HG02759 (cell line): ENCODE measurements around the gene KLHL35.

ENCODE experiments used
- ATAC-seq: cut with Tn5 transposase; IDR thresholded peaks from one replicate; pipeline ENCODE4 v1.9.1; 2021; ENCODE audit warnings: mild to moderate bottlenecking, moderate library complexity; ENCODE audit not compliant: unreplicated experiment

KLHL35 gene

DNA sequence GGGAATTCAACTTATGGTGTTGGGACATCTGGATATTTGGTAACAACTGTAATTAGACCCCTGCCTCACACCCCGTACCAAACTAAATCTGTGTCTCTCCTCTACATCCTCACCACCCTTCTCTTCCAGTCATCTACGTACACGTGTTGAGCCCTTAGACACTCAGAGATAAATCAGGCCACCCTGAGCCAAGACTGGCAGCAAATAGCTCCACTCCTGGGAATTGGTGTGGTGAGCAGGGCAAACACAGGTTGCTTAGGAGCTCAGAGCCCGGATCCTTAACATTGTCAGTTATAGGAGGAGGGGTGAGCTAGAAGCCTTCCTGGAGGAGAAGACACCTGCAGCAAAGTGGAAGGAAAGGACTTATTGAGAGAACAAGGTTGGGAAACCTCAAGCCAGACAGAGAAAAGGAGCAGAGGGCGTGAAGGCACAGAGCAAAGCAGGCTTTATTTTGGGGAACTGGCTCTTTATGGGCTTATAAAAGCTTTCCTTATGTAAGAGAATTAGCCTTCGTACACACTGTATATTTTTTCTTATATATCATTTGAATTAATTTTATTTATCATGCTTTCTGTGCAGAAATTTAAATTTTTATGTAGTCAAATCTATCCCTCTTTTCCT, 36.9 kb upstream of the KLHL35 start:
- no peak for ATAC-seq

DNA sequence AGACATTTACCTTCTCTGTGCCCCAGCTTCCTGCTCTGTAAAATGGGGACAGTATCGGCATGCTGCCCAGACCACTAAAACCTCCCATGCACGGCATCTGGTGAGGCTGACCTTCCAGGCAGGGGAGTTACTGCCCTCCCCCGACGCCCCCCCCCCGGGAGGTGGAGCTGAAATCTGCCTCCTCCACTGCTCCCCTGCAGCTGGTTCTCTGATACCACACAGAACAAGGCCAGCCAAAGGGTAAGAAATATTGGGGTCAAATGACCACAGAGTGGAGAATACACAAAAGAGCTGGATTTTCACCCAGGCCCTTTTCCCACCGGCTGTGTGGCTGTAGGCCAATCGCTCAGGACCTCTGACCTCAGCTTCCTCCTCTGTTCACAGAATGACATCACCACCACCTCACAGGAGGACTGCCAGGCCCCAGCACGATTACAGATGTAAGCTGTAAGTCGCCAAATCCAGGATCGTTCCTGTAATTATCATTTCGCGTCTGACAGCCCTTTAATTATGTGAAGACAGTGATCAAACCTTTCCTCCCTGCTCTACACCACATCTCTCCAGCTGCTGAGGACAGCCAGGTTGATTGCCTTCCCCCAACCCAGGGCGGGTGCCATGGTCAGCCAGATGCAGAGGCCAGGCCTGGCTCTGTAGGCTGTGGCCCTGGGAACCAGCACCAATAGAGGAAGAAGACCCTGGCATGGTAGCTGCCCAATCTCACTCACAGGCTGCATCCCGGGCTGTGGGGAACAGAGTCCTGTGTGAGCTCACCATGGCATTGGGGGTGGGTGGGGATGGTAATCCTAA, 35.7 kb upstream of the KLHL35 start:
- ATAC-seq, result no peak

DNA sequence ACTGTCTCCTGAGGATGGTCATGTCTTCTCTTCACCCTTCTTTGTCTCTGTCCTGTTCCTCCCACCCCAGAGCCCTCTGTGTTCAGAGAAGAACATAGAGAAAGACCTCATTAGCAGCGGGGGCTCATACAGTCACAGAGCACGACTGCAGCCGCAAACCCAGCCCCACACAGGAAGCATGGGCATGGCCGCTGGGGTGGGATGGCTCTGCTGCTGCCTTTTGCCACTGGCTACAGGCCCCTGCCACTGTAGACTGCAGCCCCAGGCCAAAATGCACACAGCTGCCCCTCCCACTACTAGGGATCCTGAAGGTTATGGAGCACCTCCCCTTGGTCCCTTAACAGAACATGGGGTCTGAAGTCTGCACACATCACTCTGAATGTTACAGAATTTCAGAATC, 34.9 kb upstream of the KLHL35 start:
- ATAC-seq, result no peak

DNA sequence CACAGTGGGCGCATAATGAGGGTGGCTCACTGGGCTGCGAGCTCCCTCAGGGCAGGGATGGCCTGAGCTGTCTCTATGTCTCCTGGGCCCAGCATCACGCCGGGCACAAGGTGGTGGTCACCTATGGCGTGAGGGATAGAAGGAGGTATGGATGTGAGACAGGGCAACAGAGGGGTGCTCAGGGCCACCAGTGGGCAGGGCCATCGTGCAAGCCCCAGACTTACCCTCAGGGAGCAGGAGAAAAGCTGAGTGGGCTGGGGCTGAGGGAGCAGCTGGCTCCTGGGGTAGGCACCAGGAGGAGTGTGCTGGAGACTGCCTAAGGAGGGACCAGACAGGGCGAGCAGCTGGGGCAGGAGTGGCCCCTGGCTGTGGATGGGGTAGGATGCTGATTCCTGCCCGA, 34.3 kb upstream of the KLHL35 start:
- no peak for ATAC-seq

DNA sequence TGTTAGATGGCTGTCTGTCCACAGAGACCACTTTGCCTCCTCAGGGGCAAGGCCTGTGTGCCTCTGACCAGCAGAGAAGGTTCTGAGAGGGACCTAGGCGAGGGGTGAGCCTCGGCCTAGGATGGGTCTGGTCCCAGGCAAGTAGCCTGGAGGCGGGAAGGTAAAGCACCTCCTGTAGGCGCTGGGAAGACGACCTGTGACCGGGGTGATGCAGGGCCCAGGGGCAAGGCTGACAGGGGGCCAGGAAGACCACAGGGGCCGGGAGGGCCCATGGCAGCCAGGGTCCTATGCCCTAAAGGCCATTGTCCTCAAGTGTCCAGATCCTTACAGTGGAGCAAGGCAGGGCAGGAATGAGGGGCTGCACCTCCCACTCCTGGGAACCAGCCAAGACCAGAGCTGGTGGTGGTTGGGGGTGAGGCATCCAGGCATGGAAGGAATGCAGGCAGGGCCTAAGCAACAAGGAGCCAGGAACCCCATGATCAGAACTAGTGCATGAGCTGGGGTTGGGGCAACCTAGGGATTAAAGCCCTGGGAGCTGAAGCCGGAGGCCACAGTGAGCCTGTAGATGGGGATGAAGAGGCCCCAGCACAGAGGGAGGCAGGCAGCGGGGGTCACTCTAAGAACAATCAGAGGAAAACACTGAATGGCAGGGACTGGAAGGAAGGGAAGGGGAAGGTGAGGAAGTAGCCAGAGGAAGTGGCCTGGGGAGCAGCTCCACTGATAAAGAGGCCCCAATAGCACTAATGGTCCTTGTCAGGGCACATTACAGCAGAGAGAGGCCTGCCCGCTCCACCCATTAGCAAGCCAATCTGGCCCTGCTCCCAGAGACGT, 32.9 kb upstream of the KLHL35 start:
- ATAC-seq, result no peak

DNA sequence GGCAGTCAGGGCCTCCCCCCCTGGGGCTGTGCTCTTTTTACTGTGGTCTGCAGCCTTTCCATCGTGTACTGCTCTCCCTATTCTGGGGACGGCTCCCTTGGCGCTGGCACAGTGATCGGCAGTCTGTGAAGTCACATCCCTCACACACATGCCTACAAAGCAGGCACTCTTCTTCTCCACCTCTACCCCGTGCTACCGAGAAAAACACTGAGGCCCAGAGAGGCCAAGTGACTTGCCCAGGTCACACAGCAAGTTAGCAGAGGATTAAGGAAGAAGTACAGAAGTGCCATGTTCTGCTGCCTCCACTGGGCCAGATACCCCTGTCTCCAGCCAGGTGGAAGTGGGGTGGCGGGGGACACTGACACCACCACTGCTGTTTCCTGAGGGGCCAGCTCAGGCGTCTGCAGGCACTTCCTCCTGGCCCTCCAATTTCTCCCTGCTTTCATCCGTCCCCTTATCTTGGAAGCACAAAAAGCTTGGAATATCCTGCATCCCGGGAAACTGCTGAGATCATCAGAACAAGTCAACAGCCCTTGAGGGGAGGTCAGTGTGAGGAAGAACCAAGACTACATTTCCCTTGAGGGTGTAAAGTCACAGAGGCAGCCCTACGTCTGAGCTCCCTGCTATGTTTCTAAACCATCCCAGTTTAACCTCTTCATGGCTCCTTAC, 30.2 kb upstream of the KLHL35 start:
- no peak for ATAC-seq

DNA sequence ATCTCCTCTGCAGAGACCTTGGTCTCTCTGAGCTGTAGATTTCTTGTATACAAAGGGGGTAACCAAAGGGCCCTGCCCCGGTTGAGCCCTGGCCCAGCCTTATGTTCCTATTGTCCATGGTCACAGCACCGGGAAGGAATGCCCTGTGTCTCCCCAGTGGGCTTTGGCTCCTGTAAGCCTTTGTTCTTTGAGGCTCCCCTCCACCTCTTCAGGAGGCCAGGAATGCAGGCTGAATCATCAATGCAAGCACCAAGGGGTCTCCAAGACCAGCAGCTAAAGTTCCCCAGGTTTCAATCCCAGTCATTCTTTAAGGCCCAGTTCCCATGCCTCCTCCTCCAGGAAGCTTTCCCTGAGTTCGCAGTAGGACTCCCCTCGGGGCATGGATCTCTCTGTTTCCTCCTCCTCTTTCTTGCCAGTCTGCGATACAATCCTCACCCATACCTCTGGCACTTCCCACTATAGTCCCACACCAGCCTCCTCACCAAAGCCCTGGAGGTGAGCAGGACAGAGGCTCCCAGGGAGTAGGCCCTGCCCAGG, 29.2 kb upstream of the KLHL35 start:
- ATAC-seq, result no peak

DNA sequence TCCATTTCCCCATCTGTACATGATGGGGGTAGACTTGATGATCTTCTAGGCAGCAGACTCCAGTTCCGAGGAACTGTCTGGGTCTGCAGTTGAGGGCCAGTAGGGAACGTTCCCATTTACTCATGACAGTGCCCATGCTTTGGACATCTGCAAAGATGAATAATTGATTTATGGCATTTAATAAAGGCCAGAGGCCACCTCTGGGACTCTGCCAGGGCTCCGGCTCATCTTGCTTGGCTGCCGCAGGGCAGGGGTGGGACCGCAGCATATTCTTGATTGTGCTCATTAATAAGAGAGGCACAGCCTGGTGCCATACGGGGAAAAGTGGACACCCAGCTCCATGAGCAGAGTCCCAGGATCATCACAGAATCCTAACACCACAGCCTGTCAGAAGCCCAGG, 28.1 kb upstream of the KLHL35 start:
- ATAC-seq, result no peak

DNA sequence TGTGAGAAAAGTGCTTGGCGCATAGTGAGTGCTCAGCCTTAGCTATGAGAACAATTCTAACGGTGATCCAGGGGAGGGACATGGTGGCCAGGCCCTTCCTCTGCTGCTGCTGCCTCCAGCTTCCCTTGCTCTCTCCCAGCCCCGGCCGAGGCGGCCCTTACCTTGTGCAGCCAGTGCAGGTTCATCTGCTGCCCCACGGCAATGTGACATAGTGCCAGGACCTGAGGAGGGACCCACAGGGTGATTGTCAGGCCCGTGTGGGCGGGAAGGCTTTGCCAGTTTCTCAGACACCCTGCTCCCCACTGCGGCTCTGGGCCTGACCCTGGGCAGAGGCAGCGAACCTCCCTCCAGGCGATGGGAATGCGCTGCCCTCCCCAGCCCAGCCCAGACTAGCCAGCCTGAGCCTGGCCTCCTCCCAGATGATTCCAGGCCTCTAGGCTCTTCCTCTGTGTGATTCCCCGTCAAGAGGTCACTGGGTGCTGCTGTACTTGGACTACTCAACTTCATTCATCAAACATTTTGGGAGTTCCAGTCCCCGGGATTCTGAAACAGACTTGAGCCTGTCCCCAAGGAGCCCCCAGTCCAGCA, 23.7 kb upstream of the KLHL35 start:
- no peak for ATAC-seq

DNA sequence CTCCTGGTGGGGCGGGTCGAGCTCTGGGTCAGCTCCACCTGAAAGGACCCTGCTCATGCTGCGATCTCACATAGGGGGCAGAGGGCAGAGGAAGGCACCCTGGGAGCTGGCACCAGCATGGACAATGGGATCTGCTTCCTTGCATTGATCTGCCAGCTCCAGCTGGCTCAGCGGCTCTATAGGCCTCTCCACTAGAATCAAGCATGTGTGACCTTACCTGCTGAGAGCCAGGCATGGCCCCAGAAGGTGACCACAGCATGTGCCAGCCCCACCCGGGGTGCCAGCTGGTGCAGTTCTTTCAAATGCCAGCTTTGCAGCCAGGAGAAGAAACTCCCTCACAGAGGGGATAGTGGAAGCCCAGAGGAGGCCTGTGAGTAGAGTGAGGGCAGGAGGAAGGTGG, 22.0 kb upstream of the KLHL35 start:
- ATAC-seq, result no peak

DNA sequence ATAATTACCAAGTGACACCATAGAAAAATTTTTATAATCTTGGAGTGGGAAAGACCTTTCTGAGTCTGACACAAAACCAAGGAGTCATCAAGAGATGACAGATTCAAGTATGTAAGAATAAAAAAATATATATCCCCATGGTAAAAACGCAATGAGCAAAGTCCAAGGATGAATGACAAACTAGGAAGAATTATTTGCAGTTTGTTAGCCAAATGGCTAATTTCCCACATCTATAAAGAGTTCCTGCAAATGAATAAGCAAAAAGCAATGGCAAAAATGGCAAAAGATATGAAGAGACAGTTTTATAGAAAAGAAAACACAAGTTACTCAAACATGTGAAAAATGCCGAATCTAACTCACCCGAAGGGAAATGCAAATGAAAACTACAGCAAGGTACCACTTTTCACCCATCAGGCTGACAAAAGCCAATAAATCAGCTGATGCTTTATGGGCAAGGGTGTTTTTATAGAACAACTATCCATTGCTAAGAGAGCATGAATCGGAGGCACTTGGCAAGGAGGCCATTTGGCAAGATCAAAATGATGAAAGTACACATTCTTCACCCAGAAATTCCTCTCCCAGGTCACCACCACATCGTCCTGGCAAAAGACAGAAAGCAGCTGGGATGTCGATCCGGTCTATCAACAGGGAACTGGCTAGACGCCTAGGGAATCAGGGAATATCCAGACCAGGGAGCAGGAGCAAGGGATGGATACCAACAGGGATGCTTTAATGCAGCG, 21.1 kb upstream of the KLHL35 start:
- ATAC-seq, result no peak

DNA sequence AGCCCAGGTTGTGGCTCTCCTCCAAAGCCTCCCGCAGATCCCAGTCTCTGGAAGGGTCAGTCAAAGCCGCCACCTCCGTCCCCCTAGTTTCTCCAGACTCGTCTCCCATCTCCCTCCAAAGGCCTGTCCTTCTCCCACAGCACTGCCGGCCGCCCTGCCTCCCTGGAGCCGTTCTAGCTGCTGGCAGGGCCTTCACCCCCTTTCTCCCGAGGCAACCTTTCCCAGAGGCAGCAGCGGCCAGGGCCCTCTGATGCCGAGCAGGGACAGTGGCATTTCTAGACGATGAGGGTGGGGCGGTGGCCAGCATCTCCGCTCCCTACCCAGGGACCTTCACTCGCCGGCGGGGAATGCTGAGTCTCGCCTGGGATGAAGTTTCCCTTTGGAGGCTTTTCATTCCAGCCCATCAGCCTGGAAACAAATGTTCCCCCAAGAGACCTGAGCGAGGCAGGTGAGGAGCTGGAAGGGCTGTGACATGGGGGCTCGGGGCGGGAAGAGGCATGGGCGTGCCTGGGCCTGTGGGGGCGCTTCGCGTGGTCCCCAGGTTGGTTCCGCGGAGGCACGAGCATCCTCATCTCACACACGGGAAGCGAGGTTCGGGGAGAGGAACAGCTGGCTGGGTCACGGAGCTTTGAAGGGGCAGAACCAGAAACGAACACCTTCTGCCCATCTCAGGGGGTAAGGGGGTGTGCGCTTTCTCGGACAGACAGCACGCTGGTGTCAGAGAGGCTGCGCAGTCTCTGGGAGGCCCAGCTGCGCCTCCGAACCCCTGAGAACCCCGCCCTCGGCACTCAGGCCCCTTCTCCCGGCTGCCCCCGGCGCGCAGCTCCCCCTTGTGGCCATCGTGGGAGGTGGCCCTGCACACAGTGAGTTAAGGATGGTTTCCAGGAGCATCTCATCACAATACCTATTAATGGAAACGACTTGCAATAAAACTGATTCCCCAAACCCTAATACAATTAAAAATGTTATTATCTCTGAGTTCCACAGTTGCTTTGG, 18.1 kb upstream of the KLHL35 start:
- no peak for ATAC-seq

DNA sequence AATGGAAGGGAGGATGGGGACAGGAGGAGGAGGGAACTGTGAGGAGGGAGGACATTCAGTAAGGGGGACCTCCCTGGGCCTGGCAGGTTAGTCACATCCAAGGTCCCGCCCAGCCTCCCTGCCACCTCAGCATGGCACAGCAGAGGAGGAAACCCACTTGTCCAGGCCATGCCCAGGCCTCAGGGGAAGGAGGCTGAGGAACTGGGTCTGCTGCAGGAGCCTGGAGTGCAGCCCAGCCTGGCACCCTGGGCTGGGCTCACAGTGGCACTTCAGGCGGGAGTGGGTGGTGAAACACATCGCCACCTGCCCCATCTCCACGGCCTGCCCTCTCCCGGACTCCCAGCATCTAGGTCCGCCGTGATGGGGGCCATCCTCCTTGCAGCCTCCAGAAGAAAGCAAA, 17.2 kb upstream of the KLHL35 start:
- ATAC-seq, result no peak

DNA sequence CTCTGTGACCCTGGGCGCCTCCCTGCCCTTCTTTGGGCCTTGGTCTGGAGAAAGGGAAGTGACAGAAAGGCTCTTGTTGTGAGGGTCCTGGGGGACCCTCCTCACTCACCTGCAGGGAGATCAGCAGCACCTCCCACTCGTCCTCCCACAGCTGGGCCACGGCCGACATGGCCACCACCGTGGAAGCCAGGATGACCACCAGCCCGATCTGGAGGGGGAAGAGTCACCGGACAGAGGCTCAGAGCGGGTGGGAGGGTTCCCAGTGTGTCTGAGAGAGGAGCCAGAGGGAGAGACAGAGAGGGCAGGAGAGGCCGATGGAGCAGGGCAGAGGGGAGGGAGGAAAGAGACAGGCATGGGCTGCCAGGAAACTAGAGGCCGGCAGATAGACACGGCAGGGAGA, 16.8 kb upstream of the KLHL35 start:
- ATAC-seq, result no peak

DNA sequence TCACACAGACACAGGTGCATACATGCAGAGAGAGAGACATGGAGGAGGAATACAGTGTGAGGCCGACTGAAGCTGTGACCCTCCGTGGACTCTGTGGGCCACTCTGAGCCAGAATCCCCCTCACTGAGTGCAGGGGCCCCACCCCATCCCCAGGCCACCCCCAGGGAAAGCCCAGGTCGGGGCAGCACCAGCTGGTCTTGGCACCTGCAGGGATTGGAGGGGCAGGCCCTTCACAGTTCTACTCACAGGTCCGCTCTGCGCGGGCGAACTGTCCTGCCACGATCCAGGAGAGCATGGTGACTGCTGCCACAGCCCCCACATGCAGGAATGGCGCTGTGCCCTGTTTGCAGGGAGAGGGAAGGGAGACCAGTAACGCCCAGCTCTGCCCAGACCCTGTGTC, 16.3 kb upstream of the KLHL35 start:
- no peak for ATAC-seq

DNA sequence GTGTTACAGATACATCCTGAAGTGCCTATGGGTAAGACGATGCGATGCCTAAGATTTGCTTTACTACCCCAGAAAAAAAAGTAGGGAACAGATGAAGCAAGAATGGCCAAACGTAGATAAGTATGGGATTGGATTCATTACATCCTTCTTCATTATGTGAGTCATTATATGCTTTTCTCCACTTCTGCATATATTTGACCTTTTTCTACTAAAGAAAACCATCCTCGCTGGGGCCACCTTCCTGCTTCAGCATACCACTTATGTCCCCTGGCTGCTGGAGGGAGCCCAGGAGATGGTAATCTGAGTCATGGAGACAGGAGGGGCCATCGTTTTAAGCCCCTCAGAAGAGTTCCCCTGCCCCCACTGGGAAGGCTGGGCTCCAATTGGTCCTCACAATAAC, 14.4 kb upstream of the KLHL35 start:
- ATAC-seq, result no peak

DNA sequence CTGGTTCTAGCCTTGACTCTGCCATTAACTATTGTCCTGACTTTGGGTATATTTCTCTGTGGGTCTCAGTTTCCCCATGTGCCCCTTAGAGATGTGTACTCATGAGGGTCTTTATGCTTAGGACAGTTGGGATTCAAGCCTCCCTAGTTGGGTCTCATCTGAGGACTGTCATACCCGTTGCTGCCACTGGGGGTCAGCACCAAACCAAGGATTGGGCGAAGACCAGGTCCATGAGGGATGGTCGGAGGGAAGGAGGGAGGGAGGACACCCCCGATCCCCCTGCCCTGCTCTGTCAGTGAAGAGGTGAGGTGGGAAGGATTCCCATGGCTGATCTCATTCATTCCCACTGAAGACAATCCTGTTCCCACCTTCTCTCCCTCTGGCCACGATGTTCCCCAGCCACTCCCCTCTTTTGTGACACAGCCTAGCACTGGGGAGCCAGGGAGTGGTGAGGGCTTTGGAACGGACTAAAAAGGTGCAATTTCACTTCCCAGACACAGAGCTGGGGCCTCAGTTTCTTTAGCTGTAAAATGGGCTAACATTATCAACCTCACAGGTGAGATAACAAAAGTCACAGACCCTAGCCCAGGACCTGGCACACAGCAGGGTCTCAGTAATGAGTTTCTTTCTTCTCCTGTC, 12.4 kb upstream of the KLHL35 start:
- ATAC-seq, result peak; percentile 71

DNA sequence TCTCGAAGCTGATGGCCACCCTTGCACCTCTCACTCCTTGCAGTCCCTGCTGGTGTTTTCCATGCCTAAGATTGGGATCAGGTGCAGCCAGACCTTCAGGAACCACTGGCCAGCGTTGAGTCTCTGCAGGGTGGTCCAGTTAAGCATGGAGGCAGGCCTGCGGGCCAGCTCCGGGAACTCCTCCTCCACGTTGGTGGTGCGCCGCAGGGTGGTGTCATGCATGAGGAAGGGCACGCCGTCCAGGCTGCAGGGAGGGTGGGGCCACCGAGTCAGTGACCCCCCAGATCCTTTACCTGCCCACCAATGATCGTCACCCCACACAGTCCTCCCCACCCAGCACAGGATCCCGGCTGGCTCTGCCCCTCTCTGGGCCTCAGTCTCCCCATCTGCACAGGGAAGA, 10.0 kb upstream of the KLHL35 start:
- ATAC-seq, result no peak
